Right lung (tissue), 5 donors: Measurements from ENCODE around the gene SLC25A24. TPM values are rescaled to one million over a fixed set of nuclear protein-coding genes. Genes with fewer than 3 reads are reported as not detected.
"Not testable (repeated sequence)": the region's sequence is repeated elsewhere in the genome, so short reads cannot be mapped to it uniquely, and the experiment has no call there.

ENCODE experiments used
- DNase-seq, 2 donors: peaks; one replicate each; pipeline ENCODE4 v3.0.0-alpha.2; 2013
- polyA plus RNA-seq, 5 donors: library from polyadenylated mRNA; unstranded; fragments of 120-200 nt; gene quantifications; one replicate each; pipeline versions ENCODE4 v1.2.1 to v1.2.3, GENCODE V29; 2013; ENCODE audit warnings: inconsistent platforms in 1 of 5, low replicate concordance in 1 of 5; ENCODE audit not compliant: insufficient read length in 5 of 5, insufficient read depth in 1 of 5

Gene SLC25A24
- polyA plus RNA-seq, 5 donors, result 61.5 to 86.5 (median 70.8) TPM

- DNase-seq, result no peak
Observed at GRCh38 chr1:108141621-108142020, 58.5 kb downstream of the SLC25A24 start.

GRCh38 chr1:108140936-108141335 is 59.2 kb downstream of the SLC25A24 start:
- DNase-seq, result no peak

- no peak for DNase-seq
Observed at GRCh38 chr1:108140177-108140576, 60.0 kb downstream of the SLC25A24 start.

- not testable (repeated sequence) for DNase-seq
Observed at GRCh38 chr1:108139555-108139954, 60.6 kb downstream of the SLC25A24 start.

- not testable (repeated sequence) for DNase-seq
Observed at GRCh38 chr1:108133148-108133547, 67.0 kb downstream of the SLC25A24 start.

- not testable (repeated sequence) for DNase-seq
Observed at GRCh38 chr1:108132367-108132766, 67.8 kb downstream of the SLC25A24 start.

GRCh38 chr1:108131281-108131680 is 68.9 kb downstream of the SLC25A24 start:
- not testable (repeated sequence) for DNase-seq

GRCh38 chr1:108130794-108131193 is 69.3 kb downstream of the SLC25A24 start:
- no peak for DNase-seq

GRCh38 chr1:108129999-108130398 is 70.1 kb downstream of the SLC25A24 start:
- no peak for DNase-seq

DNA sequence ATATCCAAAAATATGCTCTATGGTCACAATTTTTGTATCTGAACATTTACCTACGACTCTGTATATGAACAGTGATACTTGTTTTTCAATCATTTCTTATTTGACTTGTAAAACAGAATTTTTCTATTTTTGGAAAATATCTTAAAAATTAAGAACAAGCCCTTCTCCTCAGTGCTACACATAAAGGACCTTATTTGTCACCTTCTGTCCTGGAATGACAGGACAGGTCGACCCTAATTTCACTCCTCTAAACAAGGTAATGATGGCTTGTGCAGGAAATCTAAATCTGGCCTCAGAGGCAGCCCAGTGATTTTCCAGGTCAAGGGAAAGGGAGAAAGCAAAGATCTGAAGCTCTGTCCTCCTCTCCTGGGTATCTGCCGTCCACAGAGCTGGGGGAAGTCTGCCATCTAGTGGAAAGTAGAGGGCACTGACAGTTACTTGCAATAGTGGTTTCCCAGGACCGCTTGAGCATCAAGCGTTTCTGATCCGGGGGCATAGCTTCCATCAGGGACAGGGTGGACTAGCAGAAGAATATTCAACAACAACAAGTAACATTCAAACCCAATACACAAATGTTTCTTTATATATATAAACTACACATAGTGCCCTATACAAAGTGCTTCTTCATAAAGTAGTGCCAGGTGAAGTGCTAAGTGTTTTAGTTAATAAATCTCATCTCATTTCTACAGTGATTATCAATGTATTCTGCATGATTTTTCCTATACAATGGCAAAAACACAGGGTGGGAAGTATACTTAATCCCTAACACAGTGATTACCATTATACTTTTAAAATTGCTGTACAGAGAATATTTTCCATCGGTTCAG is 74.6 kb downstream of the SLC25A24 start:
- peak; percentile 62 to 77 for DNase-seq

- no peak for DNase-seq
Observed at GRCh38 chr1:108124622-108125311, 75.4 kb downstream of the SLC25A24 start.

GRCh38 chr1:108124023-108124422 is 76.1 kb downstream of the SLC25A24 start:
- no peak for DNase-seq

DNA sequence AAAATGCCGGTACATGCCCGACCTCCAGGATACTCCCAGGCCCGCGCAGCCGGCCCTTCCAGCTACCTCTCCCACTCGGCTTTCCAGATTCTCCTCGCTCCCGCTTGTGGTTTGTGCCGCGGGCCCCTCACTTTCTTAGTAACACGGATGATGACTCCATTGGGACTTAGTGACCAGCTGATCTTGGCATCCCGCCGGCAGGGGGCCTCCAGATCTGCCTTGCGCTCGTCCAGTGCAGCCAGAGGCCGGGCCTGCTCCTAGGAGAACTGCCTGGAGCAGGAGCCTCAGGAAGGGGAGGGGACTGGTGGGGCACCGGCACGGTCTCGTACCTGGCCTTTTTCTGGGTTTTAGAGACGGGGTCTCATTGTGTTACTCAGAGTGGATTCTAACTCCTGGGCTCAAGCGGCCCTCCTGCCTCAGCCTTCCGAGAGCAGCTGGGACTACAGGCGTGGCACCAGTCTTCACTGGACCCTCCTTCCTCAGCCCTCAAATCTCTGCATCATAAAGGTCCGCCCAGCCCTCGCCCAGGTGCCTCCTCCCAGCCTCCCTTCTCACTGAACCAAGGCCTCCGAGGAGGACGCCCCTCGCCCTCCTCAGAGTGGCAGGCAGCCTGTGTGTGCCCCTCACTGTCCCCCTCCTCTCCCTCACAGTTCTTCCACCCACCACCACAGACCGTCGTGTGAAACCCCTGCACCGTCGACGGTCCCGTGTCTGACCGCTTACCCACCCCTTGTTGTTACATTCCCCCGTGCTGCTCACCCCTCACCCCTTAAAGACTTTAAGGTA is 78.6 kb downstream of the SLC25A24 start:
- DNase-seq, result no peak

DNA sequence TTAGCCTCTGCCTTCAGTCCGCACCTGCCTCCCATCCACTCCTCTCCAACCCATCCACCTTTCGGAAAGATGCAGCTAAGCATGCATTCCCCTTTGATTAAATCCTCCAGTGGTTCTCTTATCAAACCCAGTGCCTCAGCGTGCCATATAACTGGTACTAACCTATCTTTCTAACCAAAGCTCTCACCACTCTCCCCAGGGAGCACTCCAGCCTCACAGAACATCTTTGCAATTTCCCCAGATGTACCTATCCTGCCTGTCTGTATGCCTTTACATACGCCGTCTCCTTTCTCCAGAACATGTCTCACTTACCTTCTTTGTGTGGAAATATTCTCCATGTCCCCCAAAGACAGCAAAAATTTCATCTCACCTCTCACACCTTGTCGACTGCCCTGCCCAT is 80.0 kb downstream of the SLC25A24 start:
- no peak for DNase-seq

DNA sequence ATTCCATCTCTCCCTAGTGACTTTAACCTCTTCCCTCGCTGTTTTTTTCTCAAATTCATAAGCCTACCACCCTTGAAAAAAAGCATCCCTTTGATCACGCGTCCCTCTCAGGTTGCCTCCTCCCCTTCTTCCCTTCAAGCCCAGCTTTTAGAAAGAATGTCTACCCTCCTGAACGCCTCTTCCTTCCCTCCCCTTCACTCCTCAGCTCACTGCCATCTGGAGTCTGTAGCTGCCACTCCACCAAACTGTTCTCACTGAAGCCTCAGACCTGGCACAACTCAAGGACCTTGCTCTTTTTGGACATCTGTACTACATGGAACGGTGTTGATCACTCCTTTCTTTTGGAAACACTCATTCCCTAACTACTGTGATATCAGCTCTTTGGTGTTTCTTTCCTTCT is 80.6 kb downstream of the SLC25A24 start:
- no peak for DNase-seq

DNA sequence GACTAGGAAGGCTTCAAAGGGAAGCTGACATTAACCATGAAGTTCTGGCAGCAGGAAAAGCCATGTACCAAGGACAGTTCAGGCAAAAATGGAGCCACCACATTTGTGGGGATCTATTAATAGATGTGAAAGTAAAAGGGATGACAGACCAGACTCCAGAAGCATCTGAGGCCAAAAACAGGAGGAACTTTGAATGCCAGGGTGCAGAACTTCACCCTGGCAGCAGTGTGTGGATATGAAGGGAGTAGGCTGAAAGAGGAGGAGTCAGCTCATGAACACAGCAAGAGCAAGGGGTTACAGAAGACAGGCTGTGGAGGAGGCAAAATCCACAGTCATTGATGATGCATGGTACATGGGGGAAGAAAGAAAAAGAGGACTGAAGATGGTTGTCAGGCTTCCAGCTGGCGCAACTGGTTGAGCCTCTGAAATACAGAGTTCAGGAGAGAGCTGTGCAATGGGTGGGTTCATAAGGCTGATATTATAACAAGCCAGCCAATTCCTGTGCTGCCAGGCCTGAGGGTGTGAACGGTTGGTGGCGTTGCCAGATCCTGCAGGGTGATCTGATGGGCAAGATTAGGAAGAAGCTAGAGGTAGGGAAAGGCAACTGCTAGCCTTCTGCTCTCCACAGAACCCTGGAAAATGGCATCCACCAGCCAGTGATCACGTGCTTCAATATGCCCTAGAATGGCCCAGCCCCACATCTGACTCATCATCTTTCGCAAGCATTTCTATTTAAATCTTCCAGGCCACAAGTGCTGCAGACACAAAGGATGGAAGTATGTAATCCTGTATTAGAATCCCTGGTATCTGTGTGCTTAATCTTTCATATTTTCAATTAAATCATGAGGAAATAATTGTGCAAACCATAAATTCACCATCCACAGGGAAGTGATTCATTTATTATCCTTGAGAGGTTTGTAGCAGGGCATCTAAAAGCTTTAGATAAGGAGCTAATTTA is 81.9 kb downstream of the SLC25A24 start:
- no peak for DNase-seq

DNA sequence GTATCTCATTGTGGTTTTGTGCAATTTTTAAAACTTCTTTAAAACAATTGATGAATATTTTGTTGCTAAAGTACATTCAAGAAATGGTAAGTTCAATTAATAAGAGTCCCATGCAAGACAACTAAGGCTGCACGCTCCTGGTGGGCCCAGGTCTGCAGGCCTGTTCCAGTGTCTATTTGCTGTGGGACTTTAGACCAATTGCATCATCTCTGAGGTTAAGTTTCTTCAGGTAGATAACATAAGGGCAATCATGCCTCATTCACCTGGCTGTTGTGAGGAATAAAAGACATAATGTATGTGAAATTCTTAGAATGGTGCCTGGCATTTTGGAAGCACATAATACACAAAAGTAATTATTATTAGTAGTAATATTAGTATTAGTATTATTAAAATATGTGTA is 82.9 kb downstream of the SLC25A24 start:
- no peak for DNase-seq

GRCh38 chr1:108114033-108114599 is 86.0 kb downstream of the SLC25A24 start:
- DNase-seq, result no peak

- no peak for DNase-seq
Observed at GRCh38 chr1:108113496-108113895, 86.6 kb downstream of the SLC25A24 start.

GRCh38 chr1:108109295-108109973 is 90.7 kb downstream of the SLC25A24 start:
- no peak for DNase-seq
